ENCODE data around the gene MAPKBP1. TPM values are rescaled to one million over a fixed set of nuclear protein-coding genes. Genes with fewer than 3 reads are reported as not detected.
"Not testable (repeated sequence)": the region's sequence is repeated elsewhere in the genome, so short reads cannot be mapped to it uniquely, and the experiment has no call there.

MAPKBP1 gene
- total RNA-seq, 2 experiments from 2014 or later: 14.5 to 17.4 TPM

DNA sequence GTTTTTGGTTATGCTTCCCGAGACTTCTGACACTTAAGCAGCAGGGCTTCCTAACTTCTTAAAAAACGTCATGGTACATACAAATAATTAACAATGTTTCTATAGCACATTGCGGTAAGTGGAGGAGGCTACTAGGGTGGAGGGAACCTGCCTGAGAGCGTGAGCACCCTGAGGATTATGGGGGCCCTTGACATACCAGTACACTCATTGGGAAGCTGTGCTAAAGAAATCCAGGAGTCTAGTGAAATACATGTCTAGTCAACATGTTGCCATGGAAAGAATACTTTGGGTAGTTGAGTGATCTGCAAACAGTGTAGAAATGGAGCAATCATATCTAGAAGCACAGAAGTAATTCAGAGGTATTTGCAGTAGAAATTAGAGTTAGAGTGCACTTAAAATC, 39.2 kb upstream of the MAPKBP1 start:
- POLR2A ChIA-PET: no interaction called here
- H4K20me1 ChIP-seq (ENCODE audit: insufficient read depth, low read length): no peaks in the 10 kb centered on the region
- intact Hi-C loops (cut with micrococcal nuclease; ENCODE audit: unreplicated experiment): no loop called here
- CTCF ChIA-PET (ENCODE audit: unreplicated experiment): interaction anchor here (0.6 kb wide), 2 partner anchors 12 to 166 kb away, joined by 3 read pairs; no protein-coding TSS in a partner anchor
- no peak overlapping the region for H2AFZ ChIP-seq (ENCODE audit: low read length)
- no peak overlapping the region for H3K4me2 ChIP-seq (ENCODE audit: low read length)
- H3K9me2 ChIP-seq (ENCODE audit: insufficient read depth, low read length): no peaks in the 10 kb centered on the region
- H3K4me3 ChIP-seq (ENCODE audit: low read depth, low read length, poor library complexity, severe bottlenecking): no peak overlapping the region
- peaks cover 91% of the 10 kb centered on the region for H3K36me3 ChIP-seq (ENCODE audit: insufficient read depth, low read length)
- H3K4me1 ChIP-seq (ENCODE audit: insufficient read depth, low read length, poor library complexity, severe bottlenecking): peaks cover 8% of the 10 kb centered on the region
- H3K79me2 ChIP-seq (ENCODE audit: insufficient read depth, low read depth, low read length): no peaks in the 10 kb centered on the region
- H3K9me3 ChIP-seq (ENCODE audit: low read length): no peaks in the 10 kb centered on the region
- no peak overlapping the region for H3K27ac ChIP-seq (ENCODE audit: low read depth, low read length, poor library complexity, severe bottlenecking)
- no peak for DNase-seq (ENCODE audit: low spot score)
- BruUV-seq (replicated peaks): no TSS peak
- no peak for TF ChIP-seq CTCF (conservative IDR thresholded peaks at IDR 0.05; ENCODE audit: low read length)
- no peak for TF ChIP-seq EZH2phosphoT487 (IDR thresholded peaks at IDR 0.05; ENCODE audit: borderline replicate concordance, low read depth, low read length)

- H3K4me1 ChIP-seq (ENCODE audit: insufficient read depth, low read length, poor library complexity, severe bottlenecking); DNase-seq (ENCODE audit: low spot score); H3K9me3 ChIP-seq (ENCODE audit: low read length); H2AFZ ChIP-seq (ENCODE audit: low read length); H3K9me2 ChIP-seq (ENCODE audit: insufficient read depth, low read length); H3K79me2 ChIP-seq (ENCODE audit: insufficient read depth, low read depth, low read length); H3K4me2 ChIP-seq (ENCODE audit: low read length); BruUV-seq (replicated peaks); POLR2A ChIA-PET; H3K4me3 ChIP-seq (ENCODE audit: low read depth, low read length, poor library complexity, severe bottlenecking); H3K27ac ChIP-seq (ENCODE audit: low read depth, low read length, poor library complexity, severe bottlenecking); H4K20me1 ChIP-seq (ENCODE audit: insufficient read depth, low read length); intact Hi-C loops (cut with micrococcal nuclease; ENCODE audit: unreplicated experiment): not testable (repeated sequence)
- H3K36me3 ChIP-seq (ENCODE audit: insufficient read depth, low read length): peaks cover 89% of the 10 kb centered on the region
- CTCF ChIA-PET (ENCODE audit: unreplicated experiment): interaction anchor here (0.5 to 0.6 kb wide), 2 partner anchors 11 to 37 kb away, joined by 3 read pairs; no protein-coding TSS in a partner anchor
Measured at GRCh38 chr15:41735492-41735891, 38.8 kb upstream of the MAPKBP1 start.

DNA sequence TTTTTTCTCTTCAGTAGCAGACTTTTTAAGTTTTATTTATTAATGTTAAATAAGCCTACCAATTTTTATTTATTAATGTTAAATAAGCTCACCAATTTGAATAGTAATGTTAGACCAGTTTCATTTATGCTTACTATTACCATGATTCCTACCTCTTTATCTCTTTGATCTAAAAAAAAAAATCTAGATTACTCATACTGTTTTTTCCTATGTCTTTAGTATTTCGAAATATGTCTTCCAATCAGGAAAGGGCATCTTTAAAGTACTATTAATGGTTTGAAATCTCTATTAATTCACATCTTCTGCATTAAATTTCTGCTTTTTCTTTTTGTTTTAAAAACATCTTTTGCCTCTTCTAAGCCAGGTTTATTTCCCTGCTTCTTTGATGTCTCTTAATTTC, 27.5 kb upstream of the MAPKBP1 start:
- H3K79me2 ChIP-seq (ENCODE audit: insufficient read depth, low read depth, low read length): no peaks in the 10 kb centered on the region

More for the DNA sequence above, 27.5 kb upstream of the MAPKBP1 start:
- intact Hi-C loops (cut with micrococcal nuclease; ENCODE audit: unreplicated experiment): no loop called here
- H3K4me3 ChIP-seq (ENCODE audit: low read depth, low read length, poor library complexity, severe bottlenecking): no peak overlapping the region
- BruUV-seq (replicated peaks): no TSS peak
- TF ChIP-seq EZH2phosphoT487 (IDR thresholded peaks at IDR 0.05; ENCODE audit: borderline replicate concordance, low read depth, low read length): no peak
- no peak for TF ChIP-seq CTCF (conservative IDR thresholded peaks at IDR 0.05; ENCODE audit: low read length)
- H3K4me1 ChIP-seq (ENCODE audit: insufficient read depth, low read length, poor library complexity, severe bottlenecking): no peaks in the 10 kb centered on the region
- no peaks in the 10 kb centered on the region for H4K20me1 ChIP-seq (ENCODE audit: insufficient read depth, low read length)
- H2AFZ ChIP-seq (ENCODE audit: low read length): no peak overlapping the region
- H3K36me3 ChIP-seq (ENCODE audit: insufficient read depth, low read length): peaks cover 78% of the 10 kb centered on the region
- DNase-seq (ENCODE audit: low spot score): no peak
- no peak overlapping the region for H3K27ac ChIP-seq (ENCODE audit: low read depth, low read length, poor library complexity, severe bottlenecking)
- ChIA-PET CTCF (ENCODE audit: unreplicated experiment) (interaction anchor here (0.6 kb wide), 1 partner anchor 11 kb away, joined by 3 read pairs; no protein-coding TSS in a partner anchor), POLR2A (interaction anchor here (0.6 to 1.9 kb wide), 8 partner anchors 11 to 168 kb away, joined by 3 to 5 read pairs (median 4); no protein-coding TSS in a partner anchor)
- H3K9me2 ChIP-seq (ENCODE audit: insufficient read depth, low read length): no peaks in the 10 kb centered on the region
- H3K9me3 ChIP-seq (ENCODE audit: low read length): no peaks in the 10 kb centered on the region
- H3K4me2 ChIP-seq (ENCODE audit: low read length): no peak overlapping the region
